HepG2 (cell line): Measurements from ENCODE around the gene HOXB5. TPM values are rescaled to one million over a fixed set of nuclear protein-coding genes. Genes with fewer than 3 reads are reported as not detected.

Experiments
- microRNA counts: library from miRNA; unstranded; fragments of <30 nt; microRNA quantifications from one replicate; lab custom pipeline; 2015
- microRNA-seq: library from miRNA; unstranded; fragments of <30 nt; microRNA quantifications from one replicate; pipeline ENCODE4, GENCODE V29; 2020
- polyA plus RNA-seq, 8 experiments: library from polyadenylated mRNA; depleted of rRNA in 3 of 8; stranded (reverse) in 7 of 8; unstranded in 1 of 8; fragments of >200 nt; fragmentation: Illumina TruSeq in 4 of 8; extraction: Trizol in 4 of 8; gene quantifications; 2 replicates each; pipeline versions ENCODE4 v1.2.1 to v1.2.3, GENCODE V29; 2011 to 2016; ENCODE audit warnings: low read depth in 4 of 8, missing spikeins in 1 of 8, mixed read lengths in 1 of 8; ENCODE audit not compliant: insufficient read depth in 1 of 8
- small RNA-seq, 3 experiments: library from RNA; depleted of rRNA; stranded (forward); fragments of <200 nt; gene quantifications; one replicate each; pipeline ENCODE3, GENCODE V24; 2012; ENCODE audit warnings: low read depth in 2 of 3, low replicate concordance in 1 of 3; ENCODE audit not compliant: insufficient read length in 3 of 3, insufficient read depth in 2 of 3
- total RNA-seq, 5 experiments: library from RNA; depleted of rRNA; stranded (reverse); fragments of >200 nt; fragmentation: Illumina TruSeq; extraction: Trizol; gene quantifications; 2 replicates each; pipeline ENCODE4 v1.2.3, GENCODE V29; 2016; ENCODE audit warnings: low read depth in 1 of 5

Gene HOXB5
- total and polyA plus RNA-seq, 2 of the 13 experiments (the other 11 are each of a cell fraction or from before 2014, with no cell fraction given), result not detected

MicroRNAs encoded within 50 kb of the gene (microRNA counts, 767-probe panel; counts per million panel counts)
- not detected for microRNA hsa-miR-10a-5p (lab: Ali Mortazavi, UCI)

Small RNAs within 50 kb of the gene (microRNA-seq; reads per million reads assigned to microRNA genes)
- gene MIR196A1, result not detected

Small RNAs within 50 kb of the gene (small RNA-seq; reads per million reads assigned to genes)
- 0 reads per million in 3 experiments for gene MIR196A1

Other genes starting within 250 kb of the HOXB5 start
- not detected in 2 replicates for gene SKAP1, start 163.6 kb downstream of the HOXB5 start, total RNA-seq (2016; rRNA removed; fragmentation: Illumina TruSeq; extraction: Trizol)
- 0.21 TPM in 1 of 2 replicates, not detected in the other for gene SKAP1, start 163.6 kb downstream of the HOXB5 start, polyA plus RNA-seq (2011; rRNA removed)
- not detected in 2 replicates for gene HOXB1, start 62.8 kb downstream of the HOXB5 start, total RNA-seq (2016; rRNA removed; fragmentation: Illumina TruSeq; extraction: Trizol)
- not detected in 2 replicates for gene HOXB1, start 62.8 kb downstream of the HOXB5 start, polyA plus RNA-seq (2011; rRNA removed)
- gene HOXB2, start 48.7 kb downstream of the HOXB5 start, total RNA-seq (2016; rRNA removed; fragmentation: Illumina TruSeq; extraction: Trizol), result not detected in 2 replicates
- gene HOXB2, start 48.7 kb downstream of the HOXB5 start, polyA plus RNA-seq (2011; rRNA removed), result not detected in 2 replicates
- not detected in 2 replicates for gene HOXB4, start 15.4 kb downstream of the HOXB5 start, total RNA-seq (2016; rRNA removed; fragmentation: Illumina TruSeq; extraction: Trizol)
- not detected in 2 replicates for gene HOXB4, start 15.4 kb downstream of the HOXB5 start, polyA plus RNA-seq (2011; rRNA removed)
- gene HOXB3, start 3.5 kb downstream of the HOXB5 start, total RNA-seq (2016; rRNA removed; fragmentation: Illumina TruSeq; extraction: Trizol), result not detected in 2 replicates
- gene HOXB3, start 3.5 kb downstream of the HOXB5 start, polyA plus RNA-seq (2011; rRNA removed), result not detected in 2 replicates
- not detected in 2 replicates for gene HOXB6, start 11.2 kb upstream of the HOXB5 start, total RNA-seq (2016; rRNA removed; fragmentation: Illumina TruSeq; extraction: Trizol)
- not detected in 2 replicates for gene HOXB6, start 11.2 kb upstream of the HOXB5 start, polyA plus RNA-seq (2011; rRNA removed)
- not detected in 2 replicates for gene HOXB7, start 17.2 kb upstream of the HOXB5 start, total RNA-seq (2016; rRNA removed; fragmentation: Illumina TruSeq; extraction: Trizol)
- gene HOXB7, start 17.2 kb upstream of the HOXB5 start, polyA plus RNA-seq (2011; rRNA removed), result 0.04 and 0.08 TPM in 2 replicates
- not detected in 2 replicates for gene HOXB8, start 21.5 kb upstream of the HOXB5 start, total RNA-seq (2016; rRNA removed; fragmentation: Illumina TruSeq; extraction: Trizol)
- not detected in 2 replicates for gene HOXB8, start 21.5 kb upstream of the HOXB5 start, polyA plus RNA-seq (2011; rRNA removed)
- gene HOXB9, start 32.6 kb upstream of the HOXB5 start, total RNA-seq (2016; rRNA removed; fragmentation: Illumina TruSeq; extraction: Trizol), result not detected in 2 replicates
- gene HOXB9, start 32.6 kb upstream of the HOXB5 start, polyA plus RNA-seq (2011; rRNA removed), result not detected in 2 replicates
- gene PRAC1, start 128.7 kb upstream of the HOXB5 start, total RNA-seq (2016; rRNA removed; fragmentation: Illumina TruSeq; extraction: Trizol), result not detected in 2 replicates
- gene PRAC1, start 128.7 kb upstream of the HOXB5 start, polyA plus RNA-seq (2011; rRNA removed), result not detected in 2 replicates
- not detected in 2 replicates for gene PRAC2, start 129.4 kb upstream of the HOXB5 start, total RNA-seq (2016; rRNA removed; fragmentation: Illumina TruSeq; extraction: Trizol)
- gene PRAC2, start 129.4 kb upstream of the HOXB5 start, polyA plus RNA-seq (2011; rRNA removed), result not detected in 2 replicates
- not detected in 2 replicates for gene HOXB13, start 135.0 kb upstream of the HOXB5 start, total RNA-seq (2016; rRNA removed; fragmentation: Illumina TruSeq; extraction: Trizol)
- not detected in 2 replicates for gene HOXB13, start 135.0 kb upstream of the HOXB5 start, polyA plus RNA-seq (2011; rRNA removed)
- 0.04 TPM in 1 of 2 replicates, not detected in the other for gene TTLL6, start 223.4 kb upstream of the HOXB5 start, total RNA-seq (2016; rRNA removed; fragmentation: Illumina TruSeq; extraction: Trizol)
- 0.08 and 0.25 TPM in 2 replicates for gene TTLL6, start 223.4 kb upstream of the HOXB5 start, polyA plus RNA-seq (2011; rRNA removed)
- 72.9 and 112 TPM in 2 replicates for gene CALCOCO2, start 237.3 kb upstream of the HOXB5 start, total RNA-seq (2016; rRNA removed; fragmentation: Illumina TruSeq; extraction: Trizol)
- 109 and 111 TPM in 2 replicates for gene CALCOCO2, start 237.3 kb upstream of the HOXB5 start, polyA plus RNA-seq (2011; rRNA removed)